Upper lobe of left lung (tissue), 6 donors: ENCODE data around the gene NFU1. TPM values are rescaled to one million over a fixed set of nuclear protein-coding genes. Genes with fewer than 3 reads are reported as not detected.

Experiments used
- ATAC-seq, 2 donors: fragments of 200-7000 bp; cut with Tn5 transposase; one replicate each; pipeline ENCODE4 v1.9.1; 2022; ENCODE audit warnings: mild to moderate bottlenecking in 2 of 2, moderate library complexity in 2 of 2; ENCODE audit not compliant: low FRiP score in 2 of 2
- DNase-seq, 2 donors: peaks; one replicate each; pipeline ENCODE4 v3.0.0-alpha.2; 2019 to 2020
- H3K27ac ChIP-seq, 4 donors: fragments of 200-600 bp; sonication (generic); one replicate each; pipeline ENCODE4 v1.5.1; 2016 to 2019
- H3K27me3 ChIP-seq, 4 donors: fragments of 200-600 bp; sonication (generic); one replicate each; pipeline ENCODE4 v1.5.1; 2017 to 2019
- H3K36me3 ChIP-seq, 4 donors: fragments of 200-600 bp; sonication (generic); one replicate each; pipeline ENCODE4 v1.5.1; 2016 to 2019
- H3K4me1 ChIP-seq, 4 donors: fragments of 200-600 bp; sonication (generic); one replicate each; pipeline ENCODE4 v1.5.1; 2018 to 2019
- H3K4me3 ChIP-seq, 4 donors: fragments of 200-600 bp; sonication (generic); one replicate each; pipeline ENCODE4 v1.5.1; 2017 to 2019; ENCODE audit warnings: mild to moderate bottlenecking in 2 of 4, moderate library complexity in 1 of 4
- H3K9me3 ChIP-seq, 4 donors: fragments of 200-600 bp; sonication (generic); one replicate each; pipeline ENCODE4 v1.5.1; 2018 to 2019
- EP300 ChIP-seq, 4 donors: sonication (generic); formaldehyde crosslinking; IDR thresholded peaks; one replicate each; pipeline ENCODE4 v1.5.1; 2017; ENCODE audit warnings: antibody characterized with exemption in 4 of 4, control low read depth in 2 of 4
- POLR2A ChIP-seq, 4 donors: fragments of 450-650 bp; IDR thresholded peaks; one replicate each; pipeline ENCODE4 v1.5.1; 2016 to 2017; ENCODE audit warnings: antibody characterized with exemption in 4 of 4, mild to moderate bottlenecking in 2 of 4
- POLR2AphosphoS5 ChIP-seq, 2 donors: sonication (generic); formaldehyde crosslinking; IDR thresholded peaks; one replicate each; pipeline ENCODE4 v1.5.1; 2017; ENCODE audit warnings: antibody characterized with exemption in 2 of 2
- WGBS, 2 donors: methylation state at CpG; one replicate each; pipeline ENCODE4 v1.1.5; 2017 to 2018; 5-methylcytosine and 5-hydroxymethylcytosine counted together
- total RNA-seq, 6 donors: library from RNA; depleted of rRNA in 4 of 6; stranded (reverse); fragments of >200 nt in 4 of 6; gene quantifications; one replicate each; pipeline versions ENCODE4 v1.1.0 to v1.2.1, GENCODE V29; 2016 to 2021
- TF ChIP-seq, protein P1 (sequence below), 6 experiments: fragments of 450-650 bp in 4 of 6; fragments of 200-600 bp in 2 of 6; sonication (generic) in 2 of 6; IDR thresholded peaks; one replicate each; pipeline ENCODE4 v1.5.1; 2016 to 2019; ENCODE audit warnings: antibody characterized with exemption in 6 of 6
- donor health status: DM: no; HTN: no; CAD: no; lungs with moderate emphysema.
- donor health status: DM: no; HTN: yes; CAD: no; lungs with severe emphysema.

Gene NFU1
- total RNA-seq, 6 donors from 2014 or later, result 23.0 to 49.8 (median 38.6) TPM

DNA sequence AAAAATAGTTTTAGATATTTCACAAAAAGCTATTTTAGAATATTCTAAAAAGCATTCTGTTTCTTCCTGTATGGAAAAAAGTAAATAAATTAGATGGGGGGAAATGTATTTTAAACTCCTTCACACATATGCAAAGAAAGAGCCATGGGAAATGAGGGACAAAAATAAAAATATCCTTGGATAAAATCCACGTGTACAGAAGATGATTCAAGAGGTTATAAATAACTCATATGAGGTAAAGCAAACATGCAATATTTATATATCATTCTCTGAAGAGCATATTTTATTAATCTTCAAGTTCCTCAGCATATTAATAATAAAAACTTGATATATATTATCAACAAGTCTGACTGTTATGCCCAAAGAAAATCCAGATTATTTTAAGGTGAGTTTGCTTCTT, 41.4 kb downstream of the NFU1 start:
- Histone ChIP-seq H3K27me3 (no peaks in the 10 kb centered on the region), H3K27ac (no peak overlapping the region), H3K36me3 (peaks cover 6 to 50% (median 18%) of the 10 kb centered on the region in 4 donors), H3K9me3 (no peaks in the 10 kb centered on the region), H3K4me1 (no peaks in the 10 kb centered on the region), H3K4me3 (no peak overlapping the region)
- DNase-seq (no peak), ATAC-seq (no peak)
- TF ChIP-seq, protein P1, sequence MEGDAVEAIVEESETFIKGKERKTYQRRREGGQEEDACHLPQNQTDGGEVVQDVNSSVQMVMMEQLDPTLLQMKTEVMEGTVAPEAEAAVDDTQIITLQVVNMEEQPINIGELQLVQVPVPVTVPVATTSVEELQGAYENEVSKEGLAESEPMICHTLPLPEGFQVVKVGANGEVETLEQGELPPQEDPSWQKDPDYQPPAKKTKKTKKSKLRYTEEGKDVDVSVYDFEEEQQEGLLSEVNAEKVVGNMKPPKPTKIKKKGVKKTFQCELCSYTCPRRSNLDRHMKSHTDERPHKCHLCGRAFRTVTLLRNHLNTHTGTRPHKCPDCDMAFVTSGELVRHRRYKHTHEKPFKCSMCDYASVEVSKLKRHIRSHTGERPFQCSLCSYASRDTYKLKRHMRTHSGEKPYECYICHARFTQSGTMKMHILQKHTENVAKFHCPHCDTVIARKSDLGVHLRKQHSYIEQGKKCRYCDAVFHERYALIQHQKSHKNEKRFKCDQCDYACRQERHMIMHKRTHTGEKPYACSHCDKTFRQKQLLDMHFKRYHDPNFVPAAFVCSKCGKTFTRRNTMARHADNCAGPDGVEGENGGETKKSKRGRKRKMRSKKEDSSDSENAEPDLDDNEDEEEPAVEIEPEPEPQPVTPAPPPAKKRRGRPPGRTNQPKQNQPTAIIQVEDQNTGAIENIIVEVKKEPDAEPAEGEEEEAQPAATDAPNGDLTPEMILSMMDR (IDR thresholded peaks at IDR 0.05), result no peak
- TF ChIP-seq POLR2A (IDR thresholded peaks at IDR 0.05) (no peak), EP300 (IDR thresholded peaks at IDR 0.05) (no peak), POLR2AphosphoS5 (IDR thresholded peaks at IDR 0.05) (no peak)
- 25 to 27% methylated on average over 1 of the region's 1 CpG for WGBS, 2 donors

DNA sequence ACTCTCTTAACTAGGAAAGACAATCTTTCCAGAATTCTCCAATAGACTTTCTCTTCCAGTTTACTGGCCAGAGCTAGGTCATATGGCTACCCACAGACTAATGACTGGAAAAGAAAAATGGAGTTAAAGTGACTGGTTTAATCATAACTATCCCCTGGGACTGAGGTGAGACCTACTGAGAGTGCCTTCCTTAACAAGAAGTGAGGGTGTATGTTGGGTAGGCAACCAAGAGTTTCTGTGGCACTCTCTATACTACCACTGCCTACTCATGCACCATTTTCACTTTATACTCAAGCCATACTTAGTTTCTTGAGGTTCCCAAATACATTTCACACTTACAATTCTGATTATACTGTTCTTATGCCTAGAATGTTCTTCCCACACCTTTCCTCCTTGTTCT, 43.3 kb downstream of the NFU1 start:
- ATAC-seq (no peak), DNase-seq (no peak)
- TF ChIP-seq, protein P1 (IDR thresholded peaks at IDR 0.05), result no peak
- TF ChIP-seq POLR2AphosphoS5 (IDR thresholded peaks at IDR 0.05) (no peak), EP300 (IDR thresholded peaks at IDR 0.05) (no peak), POLR2A (IDR thresholded peaks at IDR 0.05) (no peak)
- no peak overlapping the region for H3K27ac ChIP-seq
- no peak overlapping the region for H3K4me3 ChIP-seq
- H3K4me1 ChIP-seq, result no peaks in the 10 kb centered on the region
- H3K36me3 ChIP-seq, result peaks cover 6 to 31% (median 10%) of the 10 kb centered on the region in 4 donors
- no peaks in the 10 kb centered on the region for H3K9me3 ChIP-seq
- no peaks in the 10 kb centered on the region for H3K27me3 ChIP-seq

GRCh38 chr2:69390471-69390870, 46.8 kb downstream of the NFU1 start:
- peaks cover 0 to 7% (median 3%) of the 10 kb centered on the region in 4 donors for H3K36me3 ChIP-seq
- H3K9me3 ChIP-seq, result no peaks in the 10 kb centered on the region
- H3K27ac ChIP-seq, result no peak overlapping the region
- no peak overlapping the region for H3K4me3 ChIP-seq
- TF ChIP-seq, protein P1 (IDR thresholded peaks at IDR 0.05), result no peak
- TF ChIP-seq POLR2A (IDR thresholded peaks at IDR 0.05) (no peak), EP300 (IDR thresholded peaks at IDR 0.05) (no peak), POLR2AphosphoS5 (IDR thresholded peaks at IDR 0.05) (no peak)
- peaks cover 8 to 20% (median 15%) of the 10 kb centered on the region in 4 donors for H3K4me1 ChIP-seq
- DNase-seq (no peak), ATAC-seq (no peak)
- 50 to 56% methylated on average over 3 of the region's 3 CpGs for WGBS, 2 donors
- H3K27me3 ChIP-seq, result no peaks in the 10 kb centered on the region

- Histone ChIP-seq H3K9me3 (no peaks in the 10 kb centered on the region), H3K4me3 (no peak overlapping the region), H3K36me3 (peaks cover 0 to 7% (median 3%) of the 10 kb centered on the region in 4 donors), H3K27ac (no peak overlapping the region), H3K4me1 (peaks cover 11 to 25% (median 19%) of the 10 kb centered on the region in 4 donors), H3K27me3 (no peaks in the 10 kb centered on the region)
- TF ChIP-seq, protein P1 (IDR thresholded peaks at IDR 0.05), result no peak
- TF ChIP-seq EP300 (IDR thresholded peaks at IDR 0.05) (no peak), POLR2A (IDR thresholded peaks at IDR 0.05) (no peak), POLR2AphosphoS5 (IDR thresholded peaks at IDR 0.05) (no peak)
- ATAC-seq, result no peak
- 72 to 86% methylated on average over 3 of the region's 3 CpGs for WGBS, 2 donors
- no peak for DNase-seq
Measured at GRCh38 chr2:69390001-69390400, 47.2 kb downstream of the NFU1 start.

- 94 to 95% methylated on average over 3 of the region's 3 CpGs for WGBS, 2 donors
- H3K9me3 ChIP-seq, result no peaks in the 10 kb centered on the region
- H3K36me3 ChIP-seq, result peaks cover 0 to 2% (median under 1%) of the 10 kb centered on the region in 4 donors
- H3K4me1 ChIP-seq, result peaks cover 11 to 30% (median 22%) of the 10 kb centered on the region in 4 donors
- H3K27ac ChIP-seq, result no peak overlapping the region
- no peaks in the 10 kb centered on the region for H3K27me3 ChIP-seq
- no peak for ATAC-seq
- TF ChIP-seq, protein P1 (IDR thresholded peaks at IDR 0.05), result no peak
- no peak for TF ChIP-seq POLR2AphosphoS5 (IDR thresholded peaks at IDR 0.05)
- TF ChIP-seq EP300 (IDR thresholded peaks at IDR 0.05), result no peak
- TF ChIP-seq POLR2A (IDR thresholded peaks at IDR 0.05), result no peak
- no peak for DNase-seq
- H3K4me3 ChIP-seq, result no peak overlapping the region
Measured at GRCh38 chr2:69389271-69389670, 48.0 kb downstream of the NFU1 start.
